ENCODE results near the gene S100B.
A peak's percentile ranks its signal among the peaks of the same experiment; 100 is the strongest.
"Not testable (repeated sequence)": the region's sequence is repeated elsewhere in the genome, so short reads cannot be mapped to it uniquely, and the experiment has no call there.

The S100B gene

GRCh38 chr21:46636181-46636512, 31.3 kb upstream of the S100B start:
- no peak for DNase-seq (ENCODE audit: insufficient read length, low spot score)
- no peak for TF ChIP-seq POLR2A (IDR thresholded peaks at IDR 0.05; ENCODE audit: low read depth, low read length)
- FAIRE-seq: no peak

- FAIRE-seq (peak; percentile 71), DNase-seq (ENCODE audit: insufficient read length, low spot score) (peak; percentile 100)
- peak; percentile 77 for TF ChIP-seq POLR2A (IDR thresholded peaks at IDR 0.05; ENCODE audit: low read depth, low read length)
These were observed 30.7 kb upstream of the S100B start, which contains the start of gene PRMT2 for GRCh38 chr21:46635324-46636180. Gene PRMT2, plus strand, starts transcription at chr21:46635674. Its CDS starts 1,278 bp downstream, at chr21:46636952.

DNA sequence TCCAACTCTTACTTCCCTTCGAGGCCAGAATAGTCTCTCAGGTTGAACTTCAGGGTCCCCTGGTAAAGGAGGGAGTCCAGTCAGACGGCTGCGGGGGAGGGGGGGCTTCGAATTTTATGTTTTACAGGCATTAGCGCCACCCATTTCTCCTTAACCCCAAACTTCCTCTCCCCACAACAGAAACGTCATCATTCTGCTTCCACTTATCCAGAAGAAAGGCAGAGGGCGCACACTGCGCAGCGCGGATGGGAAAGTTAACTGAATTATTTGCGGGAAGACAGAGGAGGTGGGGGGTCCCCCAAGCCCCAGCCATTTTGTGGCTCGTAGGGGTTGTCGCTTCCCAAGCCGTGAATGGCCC, 30.1 kb upstream of the S100B start:
- DNase-seq (ENCODE audit: insufficient read length, low spot score) (peak; percentile 75), FAIRE-seq (no peak)
- no peak for TF ChIP-seq POLR2A (IDR thresholded peaks at IDR 0.05; ENCODE audit: low read depth, low read length)

DNA sequence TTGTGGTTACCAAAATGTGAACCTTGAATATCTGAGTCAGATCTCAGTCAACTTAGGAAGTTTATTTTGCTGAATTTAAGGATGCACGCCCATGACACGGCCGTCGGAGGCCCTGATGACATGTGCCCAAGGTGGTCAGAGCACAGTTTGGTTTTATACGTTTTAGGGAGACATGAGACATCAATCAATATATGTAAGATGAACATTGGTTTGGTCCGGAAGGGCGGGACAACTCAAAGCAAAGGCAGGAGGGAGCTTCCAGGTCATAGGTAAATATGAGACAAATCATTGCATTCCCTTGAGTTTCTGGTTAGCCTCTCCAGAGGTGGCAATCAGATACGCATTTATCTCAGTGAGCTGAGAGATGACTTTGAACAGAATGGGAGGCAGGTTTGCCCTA, 29.5 kb upstream of the S100B start:
- no peak for DNase-seq (ENCODE audit: insufficient read length, low spot score)
- TF ChIP-seq POLR2A (IDR thresholded peaks at IDR 0.05; ENCODE audit: low read depth, low read length): no peak
- no peak for FAIRE-seq

DNA sequence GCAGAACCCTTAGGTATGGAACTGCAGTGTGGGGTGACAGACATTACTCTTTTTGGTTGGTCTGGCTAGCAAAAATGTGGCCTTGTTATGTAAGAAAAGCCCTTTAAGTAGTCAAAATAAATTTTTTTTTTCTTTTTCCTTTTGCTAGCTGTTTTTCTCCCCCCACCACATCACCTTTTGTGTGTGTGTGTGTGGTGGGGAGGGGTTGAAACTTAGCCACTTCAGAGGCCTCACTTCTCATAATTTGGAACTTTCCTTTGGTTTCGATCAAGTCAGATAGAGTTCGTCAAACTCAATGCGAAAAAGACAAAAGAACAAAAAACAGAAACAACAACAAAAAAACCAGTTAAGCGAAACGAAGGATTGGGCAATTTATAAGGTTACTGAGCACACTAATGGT, 28.7 kb upstream of the S100B start:
- DNase-seq (ENCODE audit: insufficient read length, low spot score) (no peak), FAIRE-seq (no peak)
- no peak for TF ChIP-seq POLR2A (IDR thresholded peaks at IDR 0.05; ENCODE audit: low read depth, low read length)

GRCh38 chr21:46630915-46631314, 26.0 kb upstream of the S100B start:
- not testable (repeated sequence) for DNase-seq (ENCODE audit: insufficient read length, low spot score); FAIRE-seq

GRCh38 chr21:46628868-46629267, 24.0 kb upstream of the S100B start:
- no peak for FAIRE-seq
- no peak for DNase-seq (ENCODE audit: insufficient read length, low spot score)
- no peak for TF ChIP-seq POLR2A (IDR thresholded peaks at IDR 0.05; ENCODE audit: low read depth, low read length)

DNA sequence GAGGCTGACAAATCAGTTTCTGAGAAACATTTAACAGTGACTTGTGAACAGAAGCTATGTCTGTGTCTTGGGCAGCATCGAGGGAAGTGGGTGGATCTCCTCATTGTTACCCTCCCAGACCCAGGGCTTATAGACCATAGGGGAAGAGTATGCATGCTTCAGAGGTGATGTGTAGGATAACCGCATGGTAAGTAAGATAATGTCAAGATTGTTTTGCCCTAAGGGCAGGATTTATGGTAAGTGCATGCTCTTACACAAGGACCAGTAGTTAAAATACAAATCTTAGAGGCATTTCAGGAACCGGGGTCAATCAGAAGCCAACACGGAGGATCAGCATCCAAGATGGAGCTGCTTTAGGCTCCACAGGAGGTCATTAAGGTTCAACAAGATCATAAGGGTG, 22.8 kb upstream of the S100B start:
- DNase-seq (ENCODE audit: insufficient read length, low spot score) (no peak), FAIRE-seq (no peak)
- TF ChIP-seq POLR2A (IDR thresholded peaks at IDR 0.05; ENCODE audit: low read depth, low read length): no peak

DNA sequence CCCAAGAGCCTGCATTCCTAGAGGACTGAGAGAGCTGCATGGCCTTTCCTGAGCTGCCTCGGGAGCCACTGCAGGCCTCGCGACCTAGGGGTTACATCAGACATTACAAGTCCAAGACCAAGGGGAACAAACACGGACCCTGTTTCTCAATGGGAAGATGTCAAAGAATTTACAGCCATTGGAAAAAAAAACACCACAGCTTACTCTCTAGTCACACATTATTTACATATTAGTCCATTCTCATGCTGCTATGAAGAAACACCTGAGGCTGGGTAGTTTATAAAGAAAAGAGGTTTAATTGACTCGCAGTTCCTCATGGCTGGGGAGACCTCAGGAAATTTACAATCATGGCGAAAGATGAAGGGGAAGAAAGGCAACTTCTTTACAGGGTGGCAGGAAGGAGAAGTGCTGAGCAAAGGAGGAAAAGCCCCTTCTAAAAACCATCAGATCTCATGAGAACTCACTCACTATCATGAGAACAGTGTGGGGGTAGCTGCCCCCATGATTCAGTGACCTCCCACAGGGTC, 22.2 kb upstream of the S100B start:
- TF ChIP-seq POLR2A (IDR thresholded peaks at IDR 0.05; ENCODE audit: low read depth, low read length): no peak
- no peak for DNase-seq (ENCODE audit: insufficient read length, low spot score)
- FAIRE-seq: no peak

GRCh38 chr21:46626536-46626935, 21.7 kb upstream of the S100B start:
- FAIRE-seq (no peak), DNase-seq (ENCODE audit: insufficient read length, low spot score) (no peak)
- TF ChIP-seq POLR2A (IDR thresholded peaks at IDR 0.05; ENCODE audit: low read depth, low read length): no peak

- DNase-seq (ENCODE audit: insufficient read length, low spot score): no peak
- FAIRE-seq: no peak
- no peak for TF ChIP-seq POLR2A (IDR thresholded peaks at IDR 0.05; ENCODE audit: low read depth, low read length)
These were observed 20.9 kb upstream of the S100B start for GRCh38 chr21:46625759-46626158.

DNA sequence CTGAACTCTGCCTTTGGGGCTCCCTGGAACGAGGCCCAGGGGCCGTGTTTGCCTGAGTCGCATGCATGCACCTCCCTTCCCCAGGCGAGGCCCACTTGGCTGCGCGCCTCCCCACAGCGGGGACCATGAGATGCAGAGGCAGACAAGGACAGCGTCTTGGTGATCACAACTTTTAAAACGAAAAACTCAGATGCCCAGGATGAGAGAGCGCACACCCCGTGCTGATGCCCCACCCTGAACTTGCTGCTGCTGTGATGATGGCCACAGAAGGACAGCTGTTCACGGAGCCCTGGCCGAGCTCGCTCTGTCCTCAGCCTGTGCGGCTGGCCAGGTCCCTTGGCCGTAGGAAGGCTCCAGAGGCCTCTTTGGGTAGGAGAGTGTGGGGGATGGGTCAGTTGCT, 19.2 kb upstream of the S100B start:
- FAIRE-seq: no peak
- no peak for TF ChIP-seq POLR2A (IDR thresholded peaks at IDR 0.05; ENCODE audit: low read depth, low read length)
- DNase-seq (ENCODE audit: insufficient read length, low spot score): no peak

- DNase-seq (ENCODE audit: insufficient read length, low spot score): no peak
- no peak for TF ChIP-seq POLR2A (IDR thresholded peaks at IDR 0.05; ENCODE audit: low read depth, low read length)
- no peak for FAIRE-seq
These were observed 17.3 kb upstream of the S100B start for GRCh38 chr21:46622226-46622625.

GRCh38 chr21:46621457-46622182, 16.7 kb upstream of the S100B start:
- FAIRE-seq (no peak), DNase-seq (ENCODE audit: insufficient read length, low spot score) (no peak)
- TF ChIP-seq POLR2A (IDR thresholded peaks at IDR 0.05; ENCODE audit: low read depth, low read length): no peak

DNA sequence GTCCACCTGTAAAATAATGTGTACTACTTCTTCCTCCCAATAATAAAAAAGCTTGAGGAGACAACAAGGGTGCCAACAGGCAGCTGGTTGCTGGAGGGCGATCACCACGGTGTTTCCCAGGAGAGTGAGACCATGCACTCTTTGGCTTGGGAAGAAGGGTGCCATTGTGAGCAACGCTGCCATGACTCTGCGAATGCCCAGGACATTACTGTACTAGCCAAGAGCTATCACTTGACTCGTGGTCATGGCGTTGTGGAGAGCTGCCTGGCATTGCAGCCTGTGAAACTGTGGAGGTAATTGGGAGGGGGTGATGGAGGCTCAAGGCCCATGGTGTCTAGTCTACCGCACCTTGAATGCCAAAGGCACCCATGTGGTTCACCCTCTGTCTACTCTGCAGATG, 16.0 kb upstream of the S100B start:
- no peak for TF ChIP-seq POLR2A (IDR thresholded peaks at IDR 0.05; ENCODE audit: low read depth, low read length)
- DNase-seq (ENCODE audit: insufficient read length, low spot score) (no peak), FAIRE-seq (no peak)

Measured in H54 (cell line).